ENCODE data around the gene AFMID.
A peak's percentile ranks its signal among the peaks of the same experiment; 100 is the strongest.
"Not testable (repeated sequence)": the region's sequence is repeated elsewhere in the genome, so short reads cannot be mapped to it uniquely, and the experiment has no call there.

Gene AFMID

DNA sequence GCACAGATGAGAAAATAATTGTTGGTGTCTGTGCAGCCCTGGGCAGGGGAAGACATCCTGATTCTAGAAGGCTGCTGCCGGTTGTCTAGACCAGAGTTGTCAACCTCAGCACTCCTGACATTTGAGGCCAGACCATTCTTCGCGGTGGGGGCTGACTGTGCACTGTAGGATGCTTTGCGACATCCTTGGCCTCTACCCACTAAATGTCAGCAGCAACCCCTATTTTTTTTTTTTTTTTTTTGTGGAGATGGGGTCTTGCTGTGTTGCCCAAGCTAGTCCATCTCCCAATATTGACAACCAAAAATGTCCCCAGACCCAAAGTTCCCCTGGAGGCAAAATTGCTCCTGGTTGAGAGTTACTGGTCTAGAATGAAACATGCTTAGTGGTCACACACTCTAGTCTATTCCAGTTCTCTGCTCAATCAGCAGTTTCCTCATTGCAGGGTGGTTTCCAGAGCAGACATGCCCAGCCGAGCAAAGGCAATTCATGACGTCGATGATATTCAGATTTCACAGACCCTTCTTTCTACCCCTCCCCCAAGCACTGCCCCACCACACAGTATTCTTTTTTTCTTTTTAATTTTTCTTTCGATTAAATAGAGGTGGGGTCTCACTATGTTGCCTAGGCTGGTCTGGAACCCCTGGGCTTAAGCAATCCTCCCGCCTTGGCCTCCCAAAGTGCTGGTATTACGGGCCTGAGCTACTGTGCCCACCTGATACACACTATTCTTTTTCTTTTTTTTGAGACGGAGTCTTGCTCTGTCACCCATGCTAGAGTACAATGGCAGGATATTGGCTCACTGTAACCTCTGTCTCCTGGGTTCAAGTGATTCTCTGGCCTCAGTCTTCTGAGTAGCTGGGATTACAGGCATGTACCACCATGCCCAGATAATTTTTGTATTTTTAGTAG lies 32.0 kb upstream of the AFMID start:
- DNase-seq: no peak

DNA sequence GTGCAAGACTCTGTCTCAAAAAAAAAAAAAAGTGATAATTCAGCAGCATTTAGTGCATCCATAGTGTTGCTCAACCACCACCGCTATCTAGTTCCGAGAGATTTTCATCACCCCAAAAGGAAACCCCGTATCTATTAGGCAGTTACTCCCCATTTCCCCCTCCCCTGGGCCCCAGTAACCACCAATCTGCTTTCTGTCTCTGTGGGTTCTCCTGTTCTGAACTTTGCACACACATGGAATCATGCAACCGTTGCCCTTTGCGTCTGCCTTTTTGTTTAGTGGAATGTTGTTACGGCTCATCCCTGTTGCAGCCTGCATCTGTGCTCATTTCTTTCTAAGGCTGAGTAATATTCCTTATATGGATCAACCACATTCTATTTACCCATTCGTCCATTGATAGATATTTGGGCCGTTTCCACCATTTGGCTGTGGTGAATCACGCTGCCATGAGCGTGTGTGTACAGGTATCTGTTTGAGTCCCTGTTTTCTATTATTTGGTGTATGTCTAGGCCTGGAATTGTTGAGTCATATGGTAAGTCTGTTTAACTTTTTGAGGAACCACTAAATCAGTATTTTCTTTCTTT lies 27.5 kb upstream of the AFMID start:
- no peak for DNase-seq

DNA sequence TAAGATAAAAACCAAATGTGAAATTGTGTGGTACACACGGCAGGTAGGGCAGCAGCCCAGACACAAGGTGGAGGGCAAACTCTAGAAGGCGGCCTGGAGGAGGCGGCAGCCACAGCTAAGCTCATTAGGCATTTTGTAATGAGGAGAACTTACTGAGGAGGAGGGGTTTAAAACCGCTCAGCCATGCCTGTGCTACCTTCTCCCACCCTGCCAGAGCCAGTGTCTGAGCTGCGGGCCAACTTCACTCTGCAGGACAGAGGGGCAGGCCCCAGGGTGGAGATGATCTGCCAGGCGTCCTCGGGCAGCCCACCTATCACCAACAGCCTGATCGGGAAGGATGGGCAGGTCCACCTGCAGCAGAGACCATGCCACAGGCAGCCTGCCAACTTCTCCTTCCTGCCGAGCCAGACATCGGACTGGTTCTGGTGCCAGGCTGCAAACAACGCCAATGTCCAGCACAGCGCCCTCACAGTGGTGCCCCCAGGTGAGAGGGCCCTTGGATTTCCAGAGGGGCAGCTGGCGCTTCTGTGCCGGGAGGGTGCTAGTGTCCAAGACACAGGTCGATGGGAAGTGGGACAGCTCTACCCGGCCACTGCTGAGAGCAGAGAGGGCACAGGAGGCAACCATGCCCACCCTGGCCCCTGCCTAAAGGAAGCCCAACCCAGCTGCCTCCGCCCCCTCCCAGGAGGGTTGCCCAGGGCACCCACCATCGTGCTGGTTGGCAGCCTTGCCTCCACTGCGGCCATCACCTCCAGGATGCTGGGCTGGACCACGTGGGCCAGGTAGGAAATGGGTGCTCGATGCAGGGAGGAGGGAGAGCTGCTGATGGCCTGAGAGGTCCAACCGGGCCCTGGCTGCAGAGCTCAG lies 23.0 kb upstream of the AFMID start:
- DNase-seq: peak; percentile 32

DNA sequence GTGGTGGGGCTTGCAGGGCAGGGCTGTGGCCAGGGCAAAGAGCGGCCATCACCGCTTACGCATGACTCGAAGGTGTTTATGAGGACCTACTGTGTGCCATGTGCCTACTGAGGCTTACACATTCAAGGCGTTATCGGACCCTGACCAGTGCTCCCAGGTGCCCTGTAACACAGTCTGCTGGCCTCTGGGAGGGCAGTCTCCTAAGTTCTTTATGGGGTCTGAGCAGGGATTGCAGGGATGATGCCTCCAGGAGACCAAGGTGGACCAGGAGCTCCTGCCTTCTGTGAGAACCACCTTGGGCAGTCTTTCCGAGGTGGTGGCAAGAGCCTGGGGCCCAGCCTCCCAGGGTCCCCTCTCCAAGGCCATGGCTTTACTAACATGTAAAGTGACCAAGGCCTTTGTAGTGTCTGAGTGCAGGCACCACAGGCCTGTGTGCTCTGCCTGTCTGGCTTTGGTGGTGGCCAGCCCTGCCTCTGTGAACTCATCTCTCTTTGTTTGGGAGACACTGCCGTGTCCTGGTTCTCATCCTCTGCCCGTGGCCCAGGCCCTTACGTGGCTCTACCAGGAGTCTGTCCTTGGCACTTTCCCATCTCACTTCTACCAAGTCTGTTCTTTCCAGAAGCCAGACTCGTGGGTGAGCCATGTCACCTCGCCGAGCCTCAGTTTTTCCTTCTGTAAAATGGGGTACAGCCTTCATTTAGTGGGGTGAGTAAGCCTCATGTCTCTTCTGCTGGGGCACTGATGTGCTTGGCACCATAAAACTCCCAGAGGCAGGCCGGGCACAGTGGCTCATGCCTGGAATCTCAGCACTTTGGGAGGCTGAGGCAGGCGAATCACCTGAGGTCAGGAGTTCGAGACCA lies 22.2 kb upstream of the AFMID start:
- DNase-seq: no peak

DNA sequence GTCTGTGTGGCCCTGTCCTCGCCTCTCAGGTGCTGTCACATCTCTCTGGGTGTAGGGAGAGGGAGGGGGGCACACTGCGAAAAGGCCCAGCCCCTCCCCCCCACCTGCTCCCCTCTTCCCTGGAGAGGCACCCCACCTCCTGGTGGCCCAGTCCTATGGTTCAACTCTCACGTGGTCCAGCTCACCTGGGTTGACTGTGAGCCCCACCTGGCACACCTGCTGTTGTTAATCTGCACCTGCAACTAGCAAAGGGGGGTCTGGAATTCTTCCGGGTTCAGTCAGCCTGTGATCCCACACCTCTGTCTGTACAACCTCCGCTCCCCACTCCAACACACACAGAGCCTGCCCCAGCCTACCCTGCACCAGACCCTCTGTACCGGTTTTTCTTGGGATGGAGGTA lies 20.7 kb upstream of the AFMID start:
- DNase-seq: no peak

DNA sequence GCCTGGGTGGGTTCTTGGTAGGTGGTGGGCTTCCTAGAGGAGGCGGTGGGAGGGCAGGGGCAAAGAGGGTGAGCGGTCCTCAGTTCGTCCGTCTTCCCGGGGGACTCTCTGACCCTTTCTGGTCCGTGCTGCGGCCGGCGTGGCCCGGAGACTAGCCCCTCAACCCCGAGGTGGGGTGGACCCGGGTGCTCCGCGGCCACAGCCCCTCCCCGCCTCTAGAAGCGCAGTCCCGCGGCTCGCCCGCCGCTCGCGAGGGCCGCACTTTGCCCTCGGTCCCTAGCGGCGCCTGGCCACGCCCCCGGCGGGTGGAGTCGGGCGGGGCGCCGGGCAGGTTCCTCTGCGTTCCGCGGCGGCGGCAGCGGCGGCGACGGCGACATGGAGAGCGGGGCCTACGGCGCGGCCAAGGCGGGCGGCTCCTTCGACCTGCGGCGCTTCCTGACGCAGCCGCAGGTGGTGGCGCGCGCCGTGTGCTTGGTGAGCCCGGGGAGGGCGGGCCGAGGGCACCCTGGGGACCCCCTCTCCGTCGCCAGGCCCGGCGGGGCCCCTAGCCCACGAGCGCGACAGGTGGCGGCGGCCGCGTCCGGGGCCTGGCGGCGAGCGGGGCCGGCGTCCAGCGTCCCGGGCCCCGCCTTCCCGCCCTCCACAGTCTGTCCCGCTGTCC lies 18.8 kb upstream of the AFMID start, which contains the start of gene SYNGR2:
SYNGR2 (plus strand) TSS at position 340 of the 661 bp plus-strand sequence; CDS start at position 376, 36 bp downstream.
- DNase-seq: peak; percentile 62

DNA sequence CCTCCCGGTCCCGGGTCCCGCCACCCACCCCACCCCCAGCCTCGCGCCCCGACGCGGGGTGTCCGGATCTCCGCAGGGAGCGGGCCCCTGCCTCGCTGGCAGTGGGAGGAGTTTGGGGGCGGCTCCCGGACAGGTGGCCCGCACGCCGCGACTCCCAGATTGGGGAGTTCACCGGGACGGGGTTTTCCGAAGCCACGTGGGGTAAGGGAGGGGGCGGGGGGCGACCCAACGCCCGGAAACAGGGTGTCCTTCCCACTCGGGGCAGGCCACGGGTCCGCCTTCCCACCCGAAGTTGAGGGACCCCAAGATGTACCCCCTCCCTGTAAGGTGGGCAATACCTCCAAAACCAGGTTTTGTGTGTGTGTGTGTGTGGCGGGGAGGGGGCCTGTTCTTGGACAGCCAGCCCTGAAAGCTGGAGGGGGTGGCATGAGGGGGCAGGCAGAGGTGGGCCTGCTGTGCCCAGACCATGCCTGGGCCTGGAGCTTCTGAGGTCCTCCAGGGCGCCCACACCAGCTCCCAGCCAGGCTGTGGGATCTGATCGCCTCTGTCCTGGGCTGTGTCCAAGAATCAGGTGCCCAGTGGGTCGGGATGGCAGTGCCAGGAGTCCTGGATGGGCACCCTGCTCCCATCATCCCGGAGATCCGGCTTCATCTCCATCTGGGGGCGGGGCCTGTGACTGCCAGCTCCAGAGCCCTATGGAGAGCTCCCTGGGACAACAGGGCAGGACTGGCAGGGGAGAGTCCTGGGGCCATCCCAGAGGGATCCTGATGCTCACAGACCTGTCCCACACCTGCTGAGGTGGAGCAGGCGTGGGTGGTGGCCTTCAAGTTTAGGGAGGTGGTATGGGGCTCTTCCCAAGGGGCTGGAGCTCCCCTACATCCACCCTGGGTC lies 18.0 kb upstream of the AFMID start:
- peak; percentile 56 for DNase-seq

DNA sequence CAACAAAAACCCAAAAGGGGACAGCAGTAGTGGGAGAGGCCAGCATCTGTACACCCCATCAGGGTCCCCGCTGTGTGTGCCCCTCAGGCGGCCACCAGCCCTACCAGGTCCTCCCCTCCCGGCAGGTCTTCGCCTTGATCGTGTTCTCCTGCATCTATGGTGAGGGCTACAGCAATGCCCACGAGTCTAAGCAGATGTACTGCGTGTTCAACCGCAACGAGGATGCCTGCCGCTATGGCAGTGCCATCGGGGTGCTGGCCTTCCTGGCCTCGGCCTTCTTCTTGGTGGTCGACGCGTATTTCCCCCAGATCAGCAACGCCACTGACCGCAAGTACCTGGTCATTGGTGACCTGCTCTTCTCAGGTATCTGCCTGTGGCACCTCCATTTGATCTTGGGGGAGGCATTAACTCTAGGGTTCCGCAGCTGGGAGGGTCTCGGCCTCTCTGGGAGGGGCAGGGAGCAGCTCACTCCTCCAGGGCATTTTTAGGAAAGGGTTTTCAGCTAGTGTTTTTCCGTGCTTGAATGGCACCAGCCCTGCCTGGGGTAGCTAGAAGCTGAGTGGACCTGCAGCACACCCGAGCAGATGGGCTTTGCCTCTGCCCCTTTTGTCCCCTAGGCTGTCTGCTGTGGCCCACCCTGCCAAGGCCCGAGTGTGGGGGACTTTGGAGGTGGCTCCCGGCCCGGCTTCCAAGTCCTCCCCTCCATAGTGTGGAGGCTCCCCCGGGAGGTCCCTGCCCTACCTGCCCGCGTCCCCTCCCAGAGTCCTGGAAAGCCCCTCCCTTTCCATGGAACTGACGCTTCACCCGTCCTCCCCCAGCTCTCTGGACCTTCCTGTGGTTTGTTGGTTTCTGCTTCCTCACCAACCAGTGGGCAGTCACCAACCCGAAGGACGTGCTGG lies 16.2 kb upstream of the AFMID start:
- DNase-seq: no peak

DNA sequence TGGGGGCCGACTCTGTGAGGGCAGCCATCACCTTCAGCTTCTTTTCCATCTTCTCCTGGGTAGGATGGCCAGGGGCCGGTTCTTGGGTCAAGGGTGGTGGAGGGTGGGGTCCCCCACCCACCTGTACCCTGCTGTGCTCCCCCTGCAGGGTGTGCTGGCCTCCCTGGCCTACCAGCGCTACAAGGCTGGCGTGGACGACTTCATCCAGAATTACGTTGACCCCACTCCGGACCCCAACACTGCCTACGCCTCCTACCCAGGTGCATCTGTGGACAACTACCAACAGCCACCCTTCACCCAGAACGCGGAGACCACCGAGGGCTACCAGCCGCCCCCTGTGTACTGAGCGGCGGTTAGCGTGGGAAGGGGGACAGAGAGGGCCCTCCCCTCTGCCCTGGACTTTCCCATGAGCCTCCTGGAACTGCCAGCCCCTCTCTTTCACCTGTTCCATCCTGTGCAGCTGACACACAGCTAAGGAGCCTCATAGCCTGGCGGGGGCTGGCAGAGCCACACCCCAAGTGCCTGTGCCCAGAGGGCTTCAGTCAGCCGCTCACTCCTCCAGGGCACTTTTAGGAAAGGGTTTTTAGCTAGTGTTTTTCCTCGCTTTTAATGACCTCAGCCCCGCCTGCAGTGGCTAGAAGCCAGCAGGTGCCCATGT lies 15.4 kb upstream of the AFMID start:
- DNase-seq: not testable (repeated sequence)

DNA sequence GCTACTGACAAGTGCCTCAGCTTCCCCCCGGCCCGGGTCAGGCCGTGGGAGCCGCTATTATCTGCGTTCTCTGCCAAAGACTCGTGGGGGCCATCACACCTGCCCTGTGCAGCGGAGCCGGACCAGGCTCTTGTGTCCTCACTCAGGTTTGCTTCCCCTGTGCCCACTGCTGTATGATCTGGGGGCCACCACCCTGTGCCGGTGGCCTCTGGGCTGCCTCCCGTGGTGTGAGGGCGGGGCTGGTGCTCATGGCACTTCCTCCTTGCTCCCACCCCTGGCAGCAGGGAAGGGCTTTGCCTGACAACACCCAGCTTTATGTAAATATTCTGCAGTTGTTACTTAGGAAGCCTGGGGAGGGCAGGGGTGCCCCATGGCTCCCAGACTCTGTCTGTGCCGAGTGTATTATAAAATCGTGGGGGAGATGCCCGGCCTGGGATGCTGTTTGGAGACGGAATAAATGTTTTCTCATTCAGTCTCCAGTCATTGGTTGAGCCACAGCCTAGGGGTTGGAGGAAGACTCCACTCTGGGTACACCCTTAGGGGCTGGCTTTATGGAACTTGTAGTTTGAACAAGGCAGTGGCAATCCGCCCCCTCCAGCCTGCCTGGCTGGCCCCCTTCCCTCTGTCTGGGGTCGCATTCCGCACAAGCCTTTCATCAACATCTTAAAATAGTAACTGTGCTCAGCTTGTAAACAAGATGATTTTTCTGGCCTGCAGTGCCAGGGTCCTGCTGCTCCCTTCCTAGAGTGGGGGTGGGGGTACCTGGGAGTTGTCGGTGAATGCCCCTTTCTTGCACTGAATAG lies 14.7 kb upstream of the AFMID start:
- peak; percentile 37 for DNase-seq

DNA sequence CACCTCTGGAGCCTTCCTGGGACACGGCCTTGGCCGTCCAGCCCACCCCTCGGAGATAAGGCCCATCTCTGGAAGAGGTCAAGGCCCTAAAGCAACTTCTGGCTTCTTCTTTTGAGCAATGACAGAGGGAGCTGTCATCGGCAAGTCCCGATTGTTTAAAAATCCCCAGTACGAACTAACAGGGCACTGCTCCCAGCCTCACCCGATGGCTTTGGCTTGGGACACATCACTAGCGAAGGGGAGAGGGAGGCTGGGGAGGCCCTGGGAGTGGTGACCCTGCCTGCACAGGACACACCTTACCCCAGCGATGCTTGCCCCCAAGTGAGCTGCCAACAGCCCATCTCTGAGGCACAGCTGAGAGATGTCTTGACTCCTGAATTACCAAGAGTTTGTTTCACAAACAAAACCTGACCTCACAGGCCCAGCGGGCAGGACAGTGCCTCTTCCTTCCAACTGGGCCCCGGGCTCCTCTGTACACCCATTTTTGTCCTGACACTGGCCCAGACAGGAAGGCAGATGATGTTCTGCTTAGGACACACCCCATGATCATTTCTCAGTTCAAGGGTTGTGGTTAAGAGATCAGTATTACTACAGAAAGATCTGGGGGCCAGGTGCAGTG lies 14.0 kb upstream of the AFMID start:
- DNase-seq: no peak

DNA sequence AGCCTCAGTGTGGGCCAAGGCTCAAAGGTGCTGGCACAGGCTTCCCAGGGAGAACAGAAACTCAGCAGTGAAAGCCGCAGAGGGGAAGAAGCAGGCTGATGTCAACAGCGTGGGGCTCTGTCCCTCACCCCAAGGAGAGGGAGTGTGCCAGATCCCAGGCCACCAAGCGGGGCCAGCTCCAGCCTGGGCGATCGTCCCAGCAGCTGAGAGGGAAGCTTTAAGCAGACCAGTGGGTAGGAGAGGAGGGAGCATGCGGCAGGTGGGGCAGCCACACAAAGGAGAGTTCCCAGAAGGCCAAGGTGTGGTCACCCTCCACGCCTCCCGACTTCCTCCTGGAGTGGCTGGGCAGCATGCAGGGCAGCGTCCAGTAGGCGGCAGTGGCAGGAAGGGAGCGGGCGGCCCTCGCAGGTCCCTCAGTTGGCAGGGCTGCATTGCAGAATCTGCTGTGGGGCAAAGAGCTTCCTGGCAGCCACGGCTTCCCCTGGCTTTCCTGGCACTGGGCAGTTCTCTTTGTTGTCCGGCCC lies 12.8 kb upstream of the AFMID start:
- DNase-seq: peak; percentile 81

DNA sequence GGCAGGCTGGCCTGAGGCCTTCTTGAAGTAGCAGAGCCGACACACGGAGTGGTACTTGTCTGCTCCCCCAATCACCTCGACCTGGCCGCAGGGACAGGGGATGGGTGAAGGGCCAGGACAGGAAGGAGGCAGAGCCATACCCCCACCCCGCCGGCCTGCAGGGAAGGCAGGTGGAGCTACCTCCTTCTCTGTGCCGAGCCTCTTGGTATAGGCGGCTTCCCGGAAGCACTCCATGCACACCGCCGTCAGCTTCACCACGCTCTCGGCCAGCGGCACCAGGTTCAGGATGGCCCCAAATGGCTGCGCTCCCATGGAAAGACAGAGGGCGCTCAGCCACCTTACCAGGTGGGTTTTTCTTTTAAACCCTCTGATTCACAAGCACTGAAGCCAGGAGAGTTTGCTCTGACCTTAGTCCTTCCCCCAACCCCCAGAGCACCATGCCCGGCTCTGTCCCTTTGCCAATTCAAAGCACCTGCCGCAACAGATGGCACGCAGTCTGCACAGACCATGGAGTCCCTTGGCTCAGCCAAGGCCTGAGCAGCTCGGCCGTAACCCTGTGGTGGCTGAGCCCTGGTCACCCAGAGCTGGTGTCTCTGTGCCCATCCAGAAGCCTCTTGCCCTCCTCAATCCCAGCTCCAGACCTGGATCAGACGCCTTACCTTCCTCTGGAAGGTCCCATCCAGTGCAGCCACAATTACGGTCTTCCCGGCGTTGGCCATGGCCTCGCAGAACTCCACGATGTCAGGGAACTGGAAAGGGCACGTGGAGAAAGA lies 12.1 kb upstream of the AFMID start:
- peak; percentile 86 for DNase-seq

DNA sequence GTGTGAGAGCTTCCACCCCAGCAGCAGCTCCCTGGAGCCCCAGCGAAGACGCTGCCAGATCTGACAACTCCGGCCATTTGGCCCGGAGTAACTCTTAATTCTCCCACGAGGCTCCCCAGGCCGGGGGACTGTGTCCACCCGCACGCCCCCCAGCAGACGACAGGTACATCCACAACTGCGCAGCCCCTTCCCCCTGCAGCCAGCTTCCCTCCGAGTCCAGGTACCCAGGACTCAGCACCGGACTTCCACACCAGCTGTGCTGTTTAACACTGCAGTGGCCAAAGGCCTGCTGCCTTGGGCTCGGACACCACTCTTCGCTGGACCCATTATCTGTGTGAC lies 11.6 kb upstream of the AFMID start:
- DNase-seq: no peak

DNA sequence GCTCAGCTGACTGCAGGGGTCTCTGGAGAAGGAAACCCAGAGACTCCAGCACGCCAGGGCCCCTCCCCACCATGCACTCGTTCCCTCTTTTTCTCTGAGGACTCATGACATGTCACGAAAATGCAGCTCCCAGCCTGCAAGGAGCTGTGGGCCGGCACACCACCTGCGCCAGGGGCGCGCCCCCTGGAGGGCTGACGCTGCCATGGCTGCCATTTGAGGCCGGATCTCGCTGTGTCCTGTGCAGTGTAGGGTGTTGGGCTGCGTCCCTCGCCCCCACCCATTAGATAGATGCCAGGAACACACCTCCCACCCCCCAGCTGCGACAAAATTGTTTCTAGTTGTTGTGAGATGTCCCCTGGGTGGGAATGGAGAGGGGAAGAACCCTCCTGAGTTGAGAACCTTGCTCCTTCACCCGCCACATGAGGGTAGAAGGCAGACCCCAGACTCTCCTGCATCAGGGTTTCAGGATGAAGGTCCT lies 10.6 kb upstream of the AFMID start:
- no peak for DNase-seq

DNA sequence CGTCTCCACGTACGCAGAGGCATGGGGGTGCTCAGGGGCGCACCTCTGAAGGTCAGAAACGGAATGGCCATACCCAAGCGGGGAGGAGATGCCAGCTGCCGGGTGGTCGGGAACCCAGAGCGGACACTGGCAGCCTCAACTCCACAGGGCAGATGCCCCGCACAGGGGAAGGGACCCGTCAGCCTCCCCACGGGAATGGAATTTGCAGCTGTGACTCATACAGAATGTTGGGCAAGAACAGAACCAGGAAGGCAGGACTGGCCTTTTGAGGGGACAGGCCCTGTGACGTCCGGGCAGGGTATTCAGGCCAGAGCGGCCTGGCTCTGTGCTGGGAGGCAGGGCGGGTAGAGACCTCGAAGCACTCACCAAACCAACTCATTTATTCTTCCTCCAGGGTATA lies 7.8 kb upstream of the AFMID start:
- DNase-seq: no peak

DNA sequence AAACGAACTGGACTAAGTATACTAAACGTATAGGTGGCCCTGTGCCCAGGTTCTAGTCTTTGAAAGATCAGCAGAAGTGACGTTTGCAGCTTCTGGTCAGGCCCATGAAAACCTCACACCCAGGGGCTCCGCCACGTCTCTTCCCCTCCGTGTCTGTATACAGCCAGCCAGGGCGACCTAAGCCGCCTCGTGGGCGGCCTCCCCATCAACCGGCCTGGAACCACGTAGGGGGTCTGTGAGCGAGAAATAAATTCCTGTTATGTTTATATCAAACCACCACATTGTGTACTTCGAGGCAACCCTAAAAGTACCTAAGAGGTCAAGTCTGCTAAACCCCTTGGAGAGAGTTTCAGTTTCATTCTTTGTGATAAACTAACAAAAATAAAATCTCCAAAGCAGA lies 7.1 kb upstream of the AFMID start:
- no peak for DNase-seq
